Astrocyte of the spinal cord (primary cell): ENCODE measurements around the gene OR52B6.

Experiments used
- DNase-seq: peaks from one replicate; pipeline ENCODE4 v3.0.0; 2011; ENCODE audit warnings: low read depth, low spot score
- H3K4me3 ChIP-seq: 2 replicates; pipeline ENCODE4 v1.5.1; 2011; ENCODE audit warnings: low read depth, mild to moderate bottlenecking, low read length, moderate library complexity
- CTCF ChIP-seq: IDR thresholded peaks from 2 replicates; pipeline ENCODE4 v1.5.1; 2012; ENCODE audit warnings: low read depth, mild to moderate bottlenecking, low read length, inconsistent platforms
- in situ Hi-C: cut with HindIII; loops from 2 replicates; pipeline ENCODE4 v1.10.0; 2017; ENCODE audit warnings: low sequenced_read_pairs

OR52B6 gene

GRCh38 chr11:5580577-5580976 is at the start of gene OR52B6:
Gene OR52B6, plus strand, starts transcription at chr11:5580877. Its CDS starts 0 bp downstream, at chr11:5580877.
- no peak for DNase-seq
- TF ChIP-seq CTCF = no peak
- in situ Hi-C loops = no loop called here

GRCh38 chr11:5531053-5531831 is 49.4 kb upstream of the OR52B6 start:
- no peak overlapping the region for H3K4me3 ChIP-seq
- DNase-seq = no peak
- TF ChIP-seq CTCF = no peak
- in situ Hi-C loops = no loop called here

More at GRCh38 chr11:5580577-5580976, at the start of gene OR52B6:
- no peak within 1 kb of the TSS for H3K4me3 ChIP-seq

GRCh38 chr11:5534046-5534445 is 46.6 kb upstream of the OR52B6 start:
- in situ Hi-C loops = no loop called here
- no peak for TF ChIP-seq CTCF
- DNase-seq = no peak
- H3K4me3 ChIP-seq = no peak overlapping the region

GRCh38 chr11:5536482-5536881 is 44.2 kb upstream of the OR52B6 start:
- TF ChIP-seq CTCF = no peak
- no peak for DNase-seq
- in situ Hi-C loops = no loop called here
- no peak overlapping the region for H3K4me3 ChIP-seq

GRCh38 chr11:5541427-5541826 is 39.2 kb upstream of the OR52B6 start:
- in situ Hi-C loops = no loop called here
- no peak for TF ChIP-seq CTCF
- no peak overlapping the region for H3K4me3 ChIP-seq
- no peak for DNase-seq

GRCh38 chr11:5546457-5546856 is 34.2 kb upstream of the OR52B6 start:
- in situ Hi-C loops = no loop called here

More at GRCh38 chr11:5546457-5546856, 34.2 kb upstream of the OR52B6 start:
- no peak overlapping the region for H3K4me3 ChIP-seq
- TF ChIP-seq CTCF = no peak
- DNase-seq = no peak
